GM19455 (cell line): ENCODE measurements around the gene ALKBH2.
A peak's percentile ranks its signal among the peaks of the same experiment; 100 is the strongest.
"Not testable (repeated sequence)": the region's sequence is repeated elsewhere in the genome, so short reads cannot be mapped to it uniquely, and the experiment has no call there.

Experiments used
- ATAC-seq: cut with Tn5 transposase; IDR thresholded peaks from one replicate; pipeline ENCODE4 v1.9.1; 2021; ENCODE audit not compliant: unreplicated experiment

ALKBH2 gene

DNA sequence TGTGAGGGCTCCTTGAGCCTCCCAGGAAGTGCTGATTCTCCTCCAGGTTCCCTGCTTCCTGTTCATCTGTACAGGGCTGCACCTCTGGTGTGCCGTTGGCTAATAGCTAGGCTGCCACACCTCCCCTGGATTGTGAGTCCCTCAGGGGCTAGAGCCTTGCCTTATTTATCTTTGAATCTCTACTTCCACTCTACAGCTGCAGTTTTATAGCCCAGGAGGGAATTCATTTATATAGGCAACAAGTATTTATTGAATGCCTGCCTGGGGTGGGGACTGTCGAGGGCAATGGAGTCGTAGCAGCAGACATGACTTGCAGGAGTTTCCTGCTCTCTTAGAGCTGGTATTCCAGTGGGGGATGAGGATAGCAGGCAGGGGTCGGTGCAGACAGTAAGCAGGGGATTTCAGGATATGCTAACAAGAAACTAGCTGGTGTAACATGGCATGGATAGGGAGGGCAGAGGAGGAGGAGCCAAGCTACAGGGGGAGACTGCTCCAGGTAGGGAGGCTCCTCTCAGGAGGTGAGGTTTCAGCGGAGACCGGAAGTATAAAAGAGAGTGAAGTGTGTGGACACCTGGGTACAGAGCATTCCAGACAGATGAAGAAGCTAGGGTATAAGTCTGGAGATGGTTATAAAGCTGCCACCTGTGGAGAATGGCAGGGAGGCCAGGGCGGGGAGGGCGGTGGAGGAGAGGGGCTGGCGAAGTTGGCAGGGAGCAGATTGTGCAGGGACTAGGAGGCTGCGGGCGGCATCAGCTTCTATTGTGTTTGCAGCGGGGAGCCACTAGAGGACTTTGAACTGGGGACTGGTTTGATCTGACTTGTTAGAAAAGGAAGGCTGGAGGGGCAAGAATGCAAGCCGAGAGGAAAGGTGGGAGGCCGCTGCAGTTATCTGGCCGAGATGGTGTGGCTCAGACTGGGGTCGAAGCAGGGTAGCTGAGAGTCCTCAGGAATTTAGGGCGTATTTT is 23.7 kb downstream of the ALKBH2 start:
- no peak for ATAC-seq

- no peak for ATAC-seq
These were observed 27.4 kb downstream of the ALKBH2 start for GRCh38 chr12:109065853-109066193.

DNA sequence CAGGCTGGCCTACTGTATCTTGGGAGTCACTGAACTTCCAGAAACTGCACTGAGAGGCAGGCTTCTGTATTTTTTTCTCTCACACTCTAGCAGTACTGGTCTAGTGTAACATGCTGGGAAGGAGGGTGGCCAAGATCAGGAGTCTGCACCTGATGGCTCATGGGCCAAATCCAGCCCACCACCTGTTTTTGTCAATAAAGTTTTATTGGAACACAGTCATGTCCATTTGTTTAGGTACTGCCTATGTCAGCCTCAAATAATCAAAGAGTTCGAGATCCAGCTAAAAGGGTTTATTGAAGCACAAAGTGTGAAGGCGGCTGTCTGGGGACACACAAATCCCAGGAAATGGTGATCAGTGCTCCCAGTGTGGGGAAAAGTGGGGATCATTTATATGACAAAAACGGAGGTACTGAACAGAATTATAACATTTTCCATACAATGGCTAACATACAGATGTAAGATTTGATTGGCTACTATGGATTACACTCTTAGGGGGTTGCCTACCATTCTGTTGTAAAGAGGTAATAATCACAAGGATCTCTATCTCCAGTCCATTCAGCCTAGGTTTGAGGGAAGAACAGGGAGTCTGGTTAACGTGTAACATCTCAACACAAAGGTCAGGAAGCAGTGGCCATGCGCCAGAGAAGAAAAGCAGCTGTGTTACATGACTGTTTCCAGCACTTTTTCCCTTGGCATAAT is 28.0 kb downstream of the ALKBH2 start:
- no peak for ATAC-seq

GRCh38 chr12:109064143-109064542 is 29.1 kb downstream of the ALKBH2 start:
- ATAC-seq = no peak

- no peak for ATAC-seq
These were observed 34.5 kb downstream of the ALKBH2 start for GRCh38 chr12:109058773-109059172.

DNA sequence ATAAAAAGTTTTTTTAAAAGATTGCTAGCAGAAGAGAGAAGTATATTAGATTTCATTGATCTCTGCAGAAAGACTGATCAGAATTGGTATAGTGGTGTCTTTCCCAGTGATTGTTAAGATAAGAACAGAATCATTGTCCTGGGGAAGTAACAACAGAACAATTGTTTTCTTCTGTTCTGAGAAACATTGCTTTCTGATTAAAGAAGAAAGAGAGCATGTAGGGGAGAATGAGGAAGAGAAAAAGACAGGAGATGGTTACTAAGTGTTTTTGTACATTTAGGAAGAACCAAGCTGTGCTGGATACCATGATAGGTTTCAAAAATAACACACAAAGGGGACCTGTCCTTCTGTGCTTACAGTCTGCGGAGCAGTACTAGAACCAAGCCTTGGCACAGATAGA is 35.9 kb downstream of the ALKBH2 start:
- ATAC-seq = no peak

- no peak for ATAC-seq
These were observed 36.4 kb downstream of the ALKBH2 start for GRCh38 chr12:109056891-109057290.

- no peak for ATAC-seq
These were observed 38.8 kb downstream of the ALKBH2 start for GRCh38 chr12:109054520-109054919.

GRCh38 chr12:109054124-109054513 is 39.2 kb downstream of the ALKBH2 start:
- peak; percentile 4 for ATAC-seq

GRCh38 chr12:109053382-109054123 is 39.7 kb downstream of the ALKBH2 start:
- peak; percentile 47 for ATAC-seq

DNA sequence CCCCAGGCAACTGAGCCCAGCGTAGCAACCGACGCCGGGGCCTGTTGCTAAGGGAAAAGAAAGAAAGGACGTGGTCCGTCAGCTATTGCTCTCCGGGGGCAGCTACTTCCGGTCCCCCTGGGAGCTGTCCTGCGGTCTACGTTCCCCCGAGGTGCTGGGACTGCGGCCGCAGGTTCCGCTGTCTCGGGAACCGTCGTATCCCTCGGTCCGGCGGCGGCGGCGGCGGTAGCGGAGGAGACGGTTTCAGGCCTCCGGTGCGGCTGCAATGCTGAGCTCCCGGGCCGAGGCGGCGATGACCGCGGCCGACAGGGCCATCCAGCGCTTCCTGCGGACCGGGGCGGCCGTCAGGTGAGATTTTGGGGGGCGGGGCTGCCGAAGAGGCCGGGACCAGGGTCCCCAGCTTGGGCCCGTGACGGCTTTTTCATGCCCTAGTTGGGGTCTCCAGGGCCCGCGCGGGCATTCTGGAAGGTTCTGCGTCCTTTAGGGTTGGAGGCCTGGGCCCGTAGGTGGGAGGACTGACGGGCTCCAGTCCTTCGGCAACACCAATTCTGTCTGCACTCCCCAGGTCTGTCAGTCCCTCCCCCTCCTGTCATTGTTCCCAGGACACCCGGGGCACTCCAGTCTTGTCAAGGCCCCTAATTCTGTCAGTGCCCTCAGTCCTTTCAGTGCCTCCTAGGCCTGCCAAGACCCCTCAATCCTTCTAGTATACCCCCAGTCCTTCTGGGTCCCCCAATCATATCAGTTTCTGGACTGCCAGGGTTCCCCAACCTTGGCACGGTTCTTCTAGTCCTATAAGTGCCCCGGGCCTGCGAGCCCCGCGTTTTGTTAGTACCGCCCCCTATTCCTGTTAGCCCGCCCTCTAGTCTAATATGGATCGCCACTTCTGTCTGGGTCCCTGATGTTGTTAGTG is 40.6 kb downstream of the ALKBH2 start, which contains the start of gene USP30:
Gene USP30 (plus strand): TSS at position 163 of the 910 bp plus-strand sequence. CDS start 103 bp downstream, at position 266.
- peak; percentile 73 for ATAC-seq

GRCh38 chr12:109052097-109052413 is 41.2 kb downstream of the ALKBH2 start:
- ATAC-seq = no peak

DNA sequence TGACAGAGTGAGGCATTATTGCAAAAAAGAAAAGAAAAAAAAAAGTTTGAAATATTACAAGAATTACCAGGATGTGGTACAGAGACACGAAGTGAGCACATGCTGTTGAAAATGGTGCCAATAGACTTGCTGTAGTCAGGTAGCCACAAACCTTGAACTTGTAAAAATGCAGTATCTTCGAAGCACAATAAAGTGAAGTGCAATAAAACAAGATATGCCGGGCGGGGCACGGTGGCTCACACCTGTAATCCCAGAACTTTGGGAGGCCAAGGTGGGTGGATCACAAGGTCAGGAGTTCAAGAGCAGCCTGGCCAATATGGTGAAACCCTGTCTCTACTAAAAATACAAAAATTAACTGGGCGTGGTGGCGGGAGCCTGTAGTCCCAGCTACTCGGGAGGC is 43.5 kb downstream of the ALKBH2 start:
- ATAC-seq = not testable (repeated sequence)

- ATAC-seq = not testable (repeated sequence)
These were observed 44.6 kb downstream of the ALKBH2 start for GRCh38 chr12:109048706-109049105.

DNA sequence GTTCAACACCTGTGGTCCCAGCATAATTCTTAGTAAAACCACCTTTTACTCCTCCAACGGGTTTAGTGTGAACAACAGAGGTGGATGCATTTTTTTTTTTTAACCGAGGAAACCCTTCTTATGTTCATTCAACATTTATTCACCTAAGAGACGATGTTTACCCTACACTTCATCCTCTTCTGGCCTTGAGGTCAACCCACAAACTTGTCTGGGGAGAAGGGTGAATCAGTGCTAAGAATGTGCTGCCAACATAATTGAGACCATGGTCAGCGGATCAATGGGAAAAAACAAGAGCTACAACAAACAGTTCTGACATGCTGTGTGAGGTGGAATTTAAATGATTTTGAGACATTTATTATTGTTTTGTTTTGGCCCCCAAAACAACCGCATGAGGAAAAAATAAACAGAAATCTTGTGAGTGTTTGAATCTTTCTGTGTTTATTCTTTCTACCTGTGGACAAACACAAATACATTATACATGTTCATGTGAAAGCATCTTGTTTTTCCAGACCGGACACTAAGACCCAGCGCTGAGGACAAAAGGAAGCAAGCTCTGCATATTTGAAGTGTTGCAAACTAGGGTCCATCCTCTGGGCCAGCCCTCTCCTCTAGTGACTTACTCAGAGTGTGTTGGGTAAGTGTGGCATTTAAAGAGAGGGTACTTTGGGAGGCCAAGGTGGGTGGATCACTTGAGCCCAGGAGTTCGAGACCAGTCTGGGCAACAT is 46.0 kb downstream of the ALKBH2 start:
- ATAC-seq = no peak

DNA sequence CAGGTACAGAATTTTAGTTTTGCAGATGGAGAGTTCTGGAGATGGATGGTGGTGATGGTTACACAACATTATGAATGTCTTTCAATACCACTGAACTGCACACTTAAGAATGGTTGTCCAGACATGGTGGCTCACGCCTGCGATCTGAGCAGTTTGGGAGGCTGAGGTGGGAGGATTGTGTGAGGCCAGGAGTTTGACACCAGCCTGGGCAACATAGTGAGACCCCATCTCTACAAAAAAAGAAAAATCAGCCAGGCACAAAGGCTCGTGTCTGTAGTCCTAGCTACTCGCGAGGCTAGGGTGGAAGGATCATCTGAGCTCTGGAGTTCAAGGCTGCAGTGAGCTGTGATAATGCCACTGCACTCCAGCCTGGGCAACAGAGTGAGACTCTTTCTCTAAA is 49.0 kb downstream of the ALKBH2 start:
- ATAC-seq = no peak
